ENCODE results near the gene ZNF32. TPM values are rescaled to one million over a fixed set of nuclear protein-coding genes. Genes with fewer than 3 reads are reported as not detected.

Gene ZNF32
- total RNA-seq, 2 experiments from 2014 or later = 18.7 to 19.5 TPM

GRCh38 chr10:43595739-43596298, 52.9 kb downstream of the ZNF32 start:
- Histone ChIP-seq H3K4me3 (ENCODE audit: low read length) (peak overlapping the region; percentile 53), H3K36me3 (ENCODE audit: insufficient read depth, low read length) (no peaks in the 10 kb centered on the region), H3K27me3 (ENCODE audit: control insufficient read depth in 1 of 2, insufficient read depth in 2 of 2, low read length in 2 of 2) (no peaks in the 10 kb centered on the region), H3K9me3 (ENCODE audit: control insufficient read depth in 1 of 2, insufficient read depth in 1 of 2, low read length in 2 of 2) (peaks cover 4 to 14% of the 10 kb centered on the region in 2 experiments), H3K4me1 (ENCODE audit: insufficient read depth, low read length) (peaks cover 22% of the 10 kb centered on the region), H3K27ac (ENCODE audit: low read depth in 1 of 2, low read length in 2 of 2) (peak overlapping the region in 1 of 2 donors; percentile 52)
- ATAC-seq (ENCODE audit: poor library complexity) (peak; percentile 42), DNase-seq (peak in 3 of 14 experiments; percentile 19 to 66 (median 21))
- H3K36me3 Mint-ChIP-seq (ENCODE audit: low read depth) = no peaks in the 10 kb centered on the region
- H3K4me3 Mint-ChIP-seq = peak overlapping the region; percentile 83
- intact Hi-C loops (cut with DNase I, micrococcal nuclease) = no loop called here
- H3K9me3 Mint-ChIP-seq = no peaks in the 10 kb centered on the region
- H3K4me1 Mint-ChIP-seq (ENCODE audit: low read depth) = peaks cover 25% of the 10 kb centered on the region
- no peaks in the 10 kb centered on the region for H3K27me3 Mint-ChIP-seq
- H3K27ac Mint-ChIP-seq = peak overlapping the region; percentile 61
- ChIA-PET CTCF (no interaction called here), POLR2A (interaction anchor here (1.4 to 3.5 kb wide), 2 partner anchors 22 to 53 kb away, joined by 7 to 21 read pairs; partner anchors contain the start of genes ZNF239 and ZNF32)
- no peak for TF ChIP-seq CTCF (IDR thresholded peaks at IDR 0.05)

GRCh38 chr10:43594944-43595589, 53.6 kb downstream of the ZNF32 start:
- ChIA-PET CTCF (no interaction called here), POLR2A (interaction anchor here (1.1 to 3.5 kb wide), 3 partner anchors 12 to 53 kb away, joined by 3 to 21 read pairs (median 7); partner anchors contain the start of genes ZNF239 and ZNF32)
- Histone ChIP-seq H3K4me3 (ENCODE audit: low read length) (peak overlapping the region; percentile 53), H3K36me3 (ENCODE audit: insufficient read depth, low read length) (no peaks in the 10 kb centered on the region), H3K27ac (ENCODE audit: low read depth in 1 of 2, low read length in 2 of 2) (peak overlapping the region in 1 of 2 donors; percentile 52), H3K9me3 (ENCODE audit: control insufficient read depth in 1 of 2, insufficient read depth in 1 of 2, low read length in 2 of 2) (peaks cover 4 to 14% of the 10 kb centered on the region in 2 experiments), H3K27me3 (ENCODE audit: control insufficient read depth in 1 of 2, insufficient read depth in 2 of 2, low read length in 2 of 2) (no peaks in the 10 kb centered on the region), H3K4me1 (ENCODE audit: insufficient read depth, low read length) (peaks cover 22% of the 10 kb centered on the region)
- peak overlapping the region; percentile 83 for H3K4me3 Mint-ChIP-seq
- intact Hi-C loops (cut with DNase I, micrococcal nuclease) = no loop called here
- H3K4me1 Mint-ChIP-seq (ENCODE audit: low read depth) = peaks cover 25% of the 10 kb centered on the region
- peak; percentile 81 for ATAC-seq (ENCODE audit: poor library complexity)
- no peak for TF ChIP-seq CTCF (IDR thresholded peaks at IDR 0.05)
- no peaks in the 10 kb centered on the region for H3K9me3 Mint-ChIP-seq
- no peaks in the 10 kb centered on the region for H3K27me3 Mint-ChIP-seq
- DNase-seq = peak in 4 of 14 experiments; percentile 24 to 70 (median 68)
- H3K27ac Mint-ChIP-seq = peak overlapping the region; percentile 61
- H3K36me3 Mint-ChIP-seq (ENCODE audit: low read depth) = no peaks in the 10 kb centered on the region

Other genes starting within 250 kb of the ZNF32 start
- gene HNRNPF, start 239.7 kb downstream of the ZNF32 start, total RNA-seq = 10 to 100 TPM; 86.5 to 87.9 TPM
- 1 to 10 TPM; 7.5 to 8.5 TPM for gene ZNF487, start 211.8 kb downstream of the ZNF32 start, total RNA-seq
- gene ZNF239, start 74.3 kb downstream of the ZNF32 start, total RNA-seq = under 1 TPM; 0.59 to 0.63 TPM
- 1 to 10 TPM in 1 of 2 experiments, under 1 TPM in 1; 0.75 to 1.2 TPM for gene ZNF485, start 42.4 kb downstream of the ZNF32 start, total RNA-seq

Measured in CD4-positive, alpha-beta T cell (primary cell).